Measurements from ENCODE around the gene SLC13A2.

DNA sequence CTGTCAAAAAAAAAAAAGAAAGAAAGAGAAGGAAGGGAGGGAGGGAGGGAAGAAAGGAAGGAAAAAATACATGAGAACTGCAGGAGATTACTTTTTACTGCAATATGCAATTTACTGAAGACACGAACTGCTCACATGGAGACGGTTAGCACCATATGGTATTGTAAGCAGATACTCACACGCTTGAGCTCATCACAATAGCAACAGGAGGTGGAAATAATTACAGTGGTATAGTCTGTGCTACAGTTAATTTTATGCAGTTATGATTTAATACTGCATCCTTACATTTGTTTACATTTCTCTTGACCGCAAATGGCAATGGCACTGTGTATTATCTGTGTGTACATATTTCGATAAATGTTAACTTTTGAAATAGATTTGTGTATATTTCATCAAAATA, 46.1 kb upstream of the SLC13A2 start:
- TF ChIP-seq CTCF (conservative IDR thresholded peaks at IDR 0.05 in 1 of 2, IDR thresholded peaks at IDR 0.05 in 1 of 2; ENCODE audit: extremely low read depth in 1 of 2, insufficient read depth in 1 of 2, low read depth in 1 of 2, low read length in 2 of 2) (no peak), EZH2 (IDR thresholded peaks at IDR 0.05; ENCODE audit: borderline replicate concordance, low read length) (no peak)
